Transverse colon (tissue), 4 donors: ENCODE results near the gene SIL1. TPM values are rescaled to one million over a fixed set of nuclear protein-coding genes. Genes with fewer than 3 reads are reported as not detected.
"Not testable (repeated sequence)": the region's sequence is repeated elsewhere in the genome, so short reads cannot be mapped to it uniquely, and the experiment has no call there.

Experiments
- DNase-seq: peaks from one replicate; pipeline ENCODE4 v3.0.0-alpha.2; 2019
- H3K27ac ChIP-seq, 4 donors: fragments of 200-600 bp; sonication (generic); 2 replicates each; pipeline ENCODE4 v1.5.1; 2016 to 2018; ENCODE audit warnings: inconsistent platforms in 4 of 4
- H3K27me3 ChIP-seq: fragments of 200-600 bp; sonication (generic); 2 replicates; pipeline ENCODE4 v1.5.1; 2017; ENCODE audit warnings: inconsistent platforms
- H3K36me3 ChIP-seq, 4 donors: fragments of 200-600 bp; sonication (generic); 2 replicates each; pipeline ENCODE4 v1.5.1; 2017 to 2019; ENCODE audit warnings: inconsistent platforms in 4 of 4
- H3K4me1 ChIP-seq, 4 donors: fragments of 200-600 bp; sonication (generic); 2 replicates each; pipeline ENCODE4 v1.5.1; 2017 to 2020; ENCODE audit warnings: inconsistent platforms in 4 of 4
- H3K4me3 ChIP-seq, 4 donors: fragments of 200-600 bp; sonication (generic); 1 replicate in 1 of 4; 2 replicates in 3 of 4; pipeline versions ENCODE4 v1.5.1 to v1.6.1; 2017 to 2019; ENCODE audit warnings: inconsistent platforms in 4 of 4
- H3K9me3 ChIP-seq, 2 donors: fragments of 200-600 bp; sonication (generic); 2 replicates each; pipeline ENCODE4 v1.5.1; 2017 to 2019; ENCODE audit warnings: inconsistent platforms in 2 of 2
- EP300 ChIP-seq: sonication (generic); formaldehyde crosslinking; IDR thresholded peaks from one replicate; pipeline ENCODE4 v1.6.1; 2017; ENCODE audit warnings: antibody characterized with exemption, low read depth
- POLR2A ChIP-seq: fragments of 450-650 bp; IDR thresholded peaks from one replicate; pipeline ENCODE4 v1.6.1; 2016; ENCODE audit warnings: antibody characterized with exemption, mild to moderate bottlenecking, moderate library complexity
- POLR2AphosphoS5 ChIP-seq, 3 donors: sonication (generic); formaldehyde crosslinking; IDR thresholded peaks; one replicate each; pipeline ENCODE4 v1.6.1; 2016; ENCODE audit warnings: antibody characterized with exemption in 3 of 3
- WGBS, 2 donors: methylation state at CpG; one replicate each; pipeline ENCODE4 v1.1.5; 2018; ENCODE audit warnings: low coverage in 1 of 2; 5-methylcytosine and 5-hydroxymethylcytosine counted together
- in situ Hi-C, 4 donors: fragments of 200-750 bp; cut with MboI; loops; one replicate each; pipeline versions ENCODE4 v1.15.0 to v1.15.1; 2017; ENCODE audit warnings: low sequenced_read_pairs in 3 of 4, low pct_ligation_motif_present in 1 of 4, low pct_unique_long_range_greater_than_20kb in 1 of 4
- intact Hi-C: fragments of 100-400 bp; cut with DNase I; formaldehyde crosslinking; loops from one replicate; pipeline ENCODE4 v1.15.1; 2023; ENCODE audit warnings: low total_unique reads
- total RNA-seq, 4 donors: library from RNA; depleted of rRNA; stranded (reverse); fragments of >200 nt; gene quantifications; one replicate each; pipeline ENCODE4 v1.1.0, GENCODE V29; 2016
- TF ChIP-seq, protein P1 (sequence below), 5 experiments: fragments of 200-600 bp in 3 of 5; fragments of 450-650 bp in 2 of 5; sonication (generic) in 3 of 5; IDR thresholded peaks; 1 replicate in 2 of 5; 2 replicates in 3 of 5; pipeline ENCODE4 v1.5.1; 2016 to 2017; ENCODE audit warnings: antibody characterized with exemption in 5 of 5, inconsistent platforms in 3 of 5, mild to moderate bottlenecking in 2 of 5, moderate library complexity in 1 of 5

The SIL1 gene
- total RNA-seq, 4 donors from 2014 or later: 11.1 to 38.1 (median 29.0) TPM

DNA sequence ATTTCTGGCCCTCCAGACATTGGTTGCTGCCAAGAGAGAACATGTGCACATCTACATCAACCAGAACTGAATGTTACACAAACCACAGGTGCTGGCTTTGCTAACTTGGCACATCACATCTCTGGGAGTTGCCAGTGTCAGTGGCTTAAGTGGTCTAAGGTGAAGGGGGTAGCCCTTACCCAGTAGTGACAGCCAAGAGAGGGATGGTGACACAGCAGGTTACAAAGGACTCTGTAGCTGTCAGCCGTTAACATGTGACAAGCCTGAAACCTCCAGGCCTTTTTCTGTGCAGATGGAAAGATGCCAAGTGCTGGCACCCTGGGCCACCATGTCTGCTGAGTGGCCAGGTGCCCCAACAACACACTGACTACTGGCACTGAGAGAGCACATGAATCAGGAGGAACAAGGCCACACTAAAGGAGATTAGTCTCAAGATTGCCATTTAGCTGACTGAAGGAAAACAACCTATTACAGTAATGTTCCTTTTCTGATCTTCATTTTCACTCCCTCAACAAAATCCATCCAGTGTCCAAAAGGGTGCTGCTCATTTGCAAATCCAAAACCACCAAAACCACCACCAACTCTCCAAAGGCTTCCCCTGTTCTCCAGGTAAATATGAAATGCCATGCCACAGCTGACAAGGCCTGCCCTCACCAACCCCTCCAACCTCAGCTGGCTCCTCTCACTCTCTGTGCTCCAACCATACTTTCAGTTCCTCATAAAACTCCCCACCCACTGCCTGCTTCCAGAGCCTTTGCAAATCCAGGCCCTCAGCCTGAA lies 20.2 kb downstream of the SIL1 start:
- peaks cover 36 to 52% (median 38%) of the 10 kb centered on the region in 4 donors for H3K4me1 ChIP-seq
- TF ChIP-seq EP300: no peak
- TF ChIP-seq POLR2AphosphoS5 (IDR thresholded peaks at IDR 0.05): peak in 1 of 3 donors; percentile 11
- no peak overlapping the region for H3K4me3 ChIP-seq

DNA sequence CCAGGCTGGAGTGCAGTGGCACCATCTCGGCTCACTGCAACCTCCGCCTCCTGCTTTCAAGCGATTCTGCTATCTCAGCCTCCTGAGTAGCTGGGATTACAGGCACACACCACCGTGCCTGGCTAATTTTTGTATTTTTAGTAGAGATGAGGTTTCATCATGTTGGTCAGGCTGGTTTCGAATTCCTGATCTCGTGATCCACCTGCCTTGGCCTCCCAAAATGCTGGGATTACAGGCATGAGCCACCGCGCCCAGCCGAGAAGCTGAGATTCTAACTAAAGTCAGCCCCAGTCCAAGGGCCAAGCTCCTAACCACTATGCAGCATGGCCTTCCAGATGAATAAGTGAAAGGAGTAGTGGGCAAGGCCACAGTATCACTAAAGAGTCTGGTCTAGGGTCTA lies 20.9 kb downstream of the SIL1 start:
- H3K9me3 ChIP-seq, H3K36me3 ChIP-seq, in situ Hi-C loops, DNase-seq, H3K4me3 ChIP-seq, intact Hi-C loops, H3K27me3 ChIP-seq: not testable (repeated sequence)
- Histone ChIP-seq H3K4me1 (peaks cover 31 to 44% (median 36%) of the 10 kb centered on the region in 4 donors), H3K27ac (peak overlapping the region; percentile 25 to 72 (median 56))
- WGBS, 2 donors: 96% methylated on average over 9 of the region's 9 CpGs; no CpG with 5 or more reads in 1 of the 2 donors

More for the DNA sequence above, 20.2 kb downstream of the SIL1 start:
- Histone ChIP-seq H3K27me3 (no peaks in the 10 kb centered on the region), H3K9me3 (no peaks in the 10 kb centered on the region), H3K36me3 (no peaks in the 10 kb centered on the region), H3K27ac (peak overlapping the region; percentile 34 to 72 (median 56))
- 50% methylated on average over 1 of the region's 1 CpG; no CpG with 5 or more reads in 1 of the 2 donors for WGBS, 2 donors
- intact Hi-C loops: no loop called here
- DNase-seq: peak; percentile 53
- in situ Hi-C loops: no loop called here

DNA sequence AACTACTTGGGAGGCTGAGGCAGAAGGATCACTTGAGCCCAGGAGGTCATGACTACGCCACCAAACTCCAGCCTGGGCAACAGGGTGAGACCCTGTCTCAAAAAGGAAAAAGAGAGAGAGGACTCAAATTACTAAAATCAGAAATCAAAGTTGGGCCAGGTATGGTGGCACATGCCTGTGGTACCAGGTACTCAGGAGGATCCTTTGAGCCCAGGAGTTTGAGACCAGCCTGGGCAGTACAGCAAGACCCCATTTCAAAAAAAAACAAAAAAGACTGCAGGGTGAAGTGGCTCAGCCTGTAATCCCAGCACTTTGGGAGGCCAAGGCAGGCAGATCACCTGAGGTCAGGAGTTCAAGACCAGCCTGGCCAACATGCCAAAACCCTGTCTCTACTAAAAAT lies 23.8 kb downstream of the SIL1 start:
- intact Hi-C loops, H3K27me3 ChIP-seq, H3K4me3 ChIP-seq, H3K27ac ChIP-seq, H3K9me3 ChIP-seq, H3K36me3 ChIP-seq, DNase-seq, in situ Hi-C loops: not testable (repeated sequence)
- peaks cover 18 to 24% (median 21%) of the 10 kb centered on the region in 4 donors for H3K4me1 ChIP-seq
- WGBS, 2 donors: 100% methylated on average over 1 of the region's 1 CpG; no CpG with 5 or more reads in 1 of the 2 donors

DNA sequence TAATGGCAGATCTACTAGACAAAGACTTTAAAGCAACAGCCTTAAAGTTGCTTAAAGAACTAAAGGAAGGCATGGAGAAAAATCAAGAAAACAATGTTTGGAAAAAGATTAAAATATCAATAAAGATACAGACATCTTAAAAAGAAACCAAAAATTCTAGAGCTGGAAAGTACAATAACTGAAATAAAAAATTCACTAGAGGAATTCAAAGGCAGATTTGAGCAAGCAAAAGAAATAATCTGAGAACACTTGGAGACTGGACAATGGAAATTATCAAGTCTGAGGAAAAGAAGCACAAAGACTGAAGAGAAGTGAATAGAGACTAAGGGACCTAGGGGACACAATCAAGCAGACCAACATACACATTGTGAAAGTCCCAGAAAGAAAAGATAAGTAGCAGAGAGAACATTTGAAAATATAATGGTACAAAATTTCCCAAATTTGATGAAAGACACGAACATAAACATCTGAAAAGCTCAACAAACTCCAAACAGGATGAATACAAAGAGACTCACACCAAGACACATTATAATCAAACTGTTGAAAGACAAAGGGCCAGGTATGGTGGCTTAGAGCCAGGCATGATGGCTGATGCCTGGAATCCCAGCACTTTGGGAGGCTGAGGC lies 26.3 kb downstream of the SIL1 start:
- no peak overlapping the region for H3K4me3 ChIP-seq
- no peaks in the 10 kb centered on the region for H3K27me3 ChIP-seq
- TF ChIP-seq POLR2AphosphoS5 (IDR thresholded peaks at IDR 0.05): no peak
- no peak for TF ChIP-seq POLR2A
- TF ChIP-seq, protein P1, sequence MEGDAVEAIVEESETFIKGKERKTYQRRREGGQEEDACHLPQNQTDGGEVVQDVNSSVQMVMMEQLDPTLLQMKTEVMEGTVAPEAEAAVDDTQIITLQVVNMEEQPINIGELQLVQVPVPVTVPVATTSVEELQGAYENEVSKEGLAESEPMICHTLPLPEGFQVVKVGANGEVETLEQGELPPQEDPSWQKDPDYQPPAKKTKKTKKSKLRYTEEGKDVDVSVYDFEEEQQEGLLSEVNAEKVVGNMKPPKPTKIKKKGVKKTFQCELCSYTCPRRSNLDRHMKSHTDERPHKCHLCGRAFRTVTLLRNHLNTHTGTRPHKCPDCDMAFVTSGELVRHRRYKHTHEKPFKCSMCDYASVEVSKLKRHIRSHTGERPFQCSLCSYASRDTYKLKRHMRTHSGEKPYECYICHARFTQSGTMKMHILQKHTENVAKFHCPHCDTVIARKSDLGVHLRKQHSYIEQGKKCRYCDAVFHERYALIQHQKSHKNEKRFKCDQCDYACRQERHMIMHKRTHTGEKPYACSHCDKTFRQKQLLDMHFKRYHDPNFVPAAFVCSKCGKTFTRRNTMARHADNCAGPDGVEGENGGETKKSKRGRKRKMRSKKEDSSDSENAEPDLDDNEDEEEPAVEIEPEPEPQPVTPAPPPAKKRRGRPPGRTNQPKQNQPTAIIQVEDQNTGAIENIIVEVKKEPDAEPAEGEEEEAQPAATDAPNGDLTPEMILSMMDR (IDR thresholded peaks at IDR 0.05): no peak
- no peak for TF ChIP-seq EP300
- peaks cover 5 to 18% (median 15%) of the 10 kb centered on the region in 4 donors for H3K4me1 ChIP-seq
- no peaks in the 10 kb centered on the region for H3K36me3 ChIP-seq
- in situ Hi-C loops (no loop called here), intact Hi-C loops (no loop called here)
- WGBS, 2 donors: 100% methylated on average over 1 of the region's 1 CpG
- no peak for DNase-seq
- H3K9me3 ChIP-seq: no peaks in the 10 kb centered on the region
- no peak overlapping the region for H3K27ac ChIP-seq

DNA sequence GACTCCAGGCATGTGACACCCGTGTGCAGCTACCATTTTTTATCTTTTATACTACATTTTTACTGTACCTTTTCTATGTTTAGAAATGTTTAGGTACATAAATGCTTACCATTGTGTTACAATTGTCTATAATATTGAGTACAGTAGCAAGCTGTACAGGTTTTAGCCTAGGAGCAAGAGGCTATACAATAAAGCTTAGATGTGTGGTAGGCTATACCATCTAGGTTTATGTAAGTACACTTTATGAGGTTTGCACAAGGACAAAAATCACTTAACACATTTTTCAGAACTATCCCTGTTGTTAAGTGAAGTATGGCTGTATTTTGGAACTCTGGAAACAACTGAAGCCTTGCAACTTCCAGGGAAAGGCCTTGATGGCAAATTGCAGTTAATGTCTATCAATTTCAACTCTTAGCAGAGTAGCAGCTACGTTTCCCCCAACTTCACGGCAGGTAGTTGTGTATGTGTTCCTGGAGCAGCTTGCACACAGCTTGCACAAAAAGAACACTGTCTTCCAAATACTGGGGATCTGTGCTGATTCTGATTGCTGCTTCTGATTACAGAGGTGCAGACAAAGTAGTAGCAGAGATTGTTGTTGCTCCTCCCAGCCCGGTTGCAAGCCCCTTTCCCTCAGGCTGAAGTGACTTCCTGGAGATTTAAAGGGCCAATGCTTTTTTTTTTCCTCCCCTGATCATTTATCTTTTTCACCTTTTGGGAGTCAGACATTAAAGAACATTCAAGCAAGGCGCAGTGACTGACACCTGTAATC lies 30.0 kb downstream of the SIL1 start:
- WGBS, 2 donors: 44 to 71% methylated on average over 1 to 5 of the region's 5 CpGs
- TF ChIP-seq POLR2A (no peak), POLR2AphosphoS5 (IDR thresholded peaks at IDR 0.05) (no peak)
- TF ChIP-seq, protein P1 (IDR thresholded peaks at IDR 0.05): no peak
- Histone ChIP-seq H3K9me3 (no peaks in the 10 kb centered on the region), H3K27me3 (no peaks in the 10 kb centered on the region), H3K36me3 (no peaks in the 10 kb centered on the region), H3K4me1 (peaks cover 5 to 21% (median 15%) of the 10 kb centered on the region in 4 donors), H3K27ac (peak overlapping the region in 3 of 4 donors; percentile 15 to 52 (median 47)), H3K4me3 (no peak overlapping the region)
- intact Hi-C loops (no loop called here), in situ Hi-C loops (no loop called here)
- DNase-seq: no peak
